Measurements from ENCODE around the gene GZMA.
A peak's percentile ranks its signal among the peaks of the same experiment; 100 is the strongest.

Gene GZMA

DNA sequence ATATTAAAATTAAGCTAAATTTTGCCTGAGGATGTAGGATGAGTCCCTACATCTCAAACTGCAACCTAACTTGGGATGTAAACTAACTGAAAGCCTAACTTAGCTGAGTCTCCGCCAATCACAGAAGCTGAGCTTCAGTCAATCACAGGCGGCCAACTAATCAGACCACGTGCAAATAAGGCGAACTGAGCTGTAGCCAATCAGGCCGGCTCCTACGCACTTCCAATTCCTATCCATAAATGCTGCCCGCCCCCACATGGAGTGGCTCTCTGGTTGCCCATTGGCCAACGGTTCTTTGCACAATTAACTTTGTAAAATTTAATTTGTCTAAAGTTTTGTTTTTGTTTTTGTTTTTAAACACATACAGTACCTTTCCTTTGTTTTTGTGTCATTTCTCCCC lies 43.6 kb downstream of the GZMA start:
- DNase-seq (ENCODE audit: extremely low read depth, low read depth) = no peak
- TF ChIP-seq, protein P1, sequence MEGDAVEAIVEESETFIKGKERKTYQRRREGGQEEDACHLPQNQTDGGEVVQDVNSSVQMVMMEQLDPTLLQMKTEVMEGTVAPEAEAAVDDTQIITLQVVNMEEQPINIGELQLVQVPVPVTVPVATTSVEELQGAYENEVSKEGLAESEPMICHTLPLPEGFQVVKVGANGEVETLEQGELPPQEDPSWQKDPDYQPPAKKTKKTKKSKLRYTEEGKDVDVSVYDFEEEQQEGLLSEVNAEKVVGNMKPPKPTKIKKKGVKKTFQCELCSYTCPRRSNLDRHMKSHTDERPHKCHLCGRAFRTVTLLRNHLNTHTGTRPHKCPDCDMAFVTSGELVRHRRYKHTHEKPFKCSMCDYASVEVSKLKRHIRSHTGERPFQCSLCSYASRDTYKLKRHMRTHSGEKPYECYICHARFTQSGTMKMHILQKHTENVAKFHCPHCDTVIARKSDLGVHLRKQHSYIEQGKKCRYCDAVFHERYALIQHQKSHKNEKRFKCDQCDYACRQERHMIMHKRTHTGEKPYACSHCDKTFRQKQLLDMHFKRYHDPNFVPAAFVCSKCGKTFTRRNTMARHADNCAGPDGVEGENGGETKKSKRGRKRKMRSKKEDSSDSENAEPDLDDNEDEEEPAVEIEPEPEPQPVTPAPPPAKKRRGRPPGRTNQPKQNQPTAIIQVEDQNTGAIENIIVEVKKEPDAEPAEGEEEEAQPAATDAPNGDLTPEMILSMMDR (IDR thresholded peaks at IDR 0.05; ENCODE audit: low read depth, low read length) = no peak

DNA sequence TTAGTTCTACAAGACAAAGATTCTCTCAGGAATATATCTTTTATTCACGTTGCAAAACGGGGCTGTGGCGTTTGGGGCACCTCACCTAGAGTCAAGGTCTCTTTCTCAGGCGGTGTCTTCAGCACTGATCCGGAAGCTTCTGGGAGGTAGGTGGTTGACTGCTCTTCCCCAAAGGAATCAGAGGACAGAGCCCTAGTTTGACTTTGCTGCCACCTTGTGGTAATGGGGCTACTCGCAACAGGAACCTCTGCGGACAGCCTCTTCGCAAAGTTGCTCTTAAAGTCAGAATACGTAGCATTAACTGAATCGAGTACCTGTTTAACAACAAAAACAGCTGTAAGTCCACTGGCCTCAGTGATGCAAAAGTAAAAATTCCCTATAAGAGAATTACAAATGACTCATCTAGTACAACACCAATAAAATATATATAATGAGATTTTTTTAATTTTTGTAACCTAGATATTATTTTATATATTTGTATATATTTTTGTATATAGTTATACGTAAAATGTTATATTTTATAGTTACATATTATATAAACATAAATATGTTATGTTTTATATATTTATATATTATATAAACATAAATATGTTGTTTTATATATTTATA lies 44.2 kb downstream of the GZMA start:
- DNase-seq (ENCODE audit: extremely low read depth, low read depth) = peak; percentile 63
- TF ChIP-seq, protein P1 (IDR thresholded peaks at IDR 0.05; ENCODE audit: low read depth, low read length) = peak; percentile 98

DNA sequence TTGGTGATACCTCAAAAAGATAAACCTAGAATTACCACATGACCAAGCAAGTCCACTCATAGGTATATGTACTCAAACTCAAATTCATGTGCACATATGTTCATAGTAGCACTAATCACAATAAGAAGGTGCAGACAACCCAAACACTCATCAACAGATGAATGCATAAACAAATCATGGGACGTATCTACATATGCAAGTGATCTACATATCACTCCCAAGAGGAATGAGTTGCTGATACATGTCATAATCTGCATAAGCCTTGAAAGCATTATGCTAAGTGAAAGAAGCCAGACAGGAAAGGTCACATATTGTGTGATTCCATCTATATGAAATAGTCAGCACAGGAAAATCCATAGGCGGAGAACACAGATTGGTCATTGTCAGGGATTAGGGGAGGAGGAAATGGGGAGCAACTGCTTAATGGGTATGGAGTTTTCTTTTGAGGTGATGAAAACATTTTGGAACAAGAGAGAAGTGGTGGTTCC lies 46.9 kb downstream of the GZMA start:
- DNase-seq (ENCODE audit: extremely low read depth, low read depth) = no peak
- TF ChIP-seq, protein P1 (IDR thresholded peaks at IDR 0.05; ENCODE audit: low read depth, low read length) = no peak

GRCh38 chr5:55151923-55152842 lies 49.7 kb downstream of the GZMA start:
- TF ChIP-seq, protein P1 (IDR thresholded peaks at IDR 0.05; ENCODE audit: low read depth, low read length) = no peak
- peak; percentile 34 for DNase-seq (ENCODE audit: extremely low read depth, low read depth)

DNA sequence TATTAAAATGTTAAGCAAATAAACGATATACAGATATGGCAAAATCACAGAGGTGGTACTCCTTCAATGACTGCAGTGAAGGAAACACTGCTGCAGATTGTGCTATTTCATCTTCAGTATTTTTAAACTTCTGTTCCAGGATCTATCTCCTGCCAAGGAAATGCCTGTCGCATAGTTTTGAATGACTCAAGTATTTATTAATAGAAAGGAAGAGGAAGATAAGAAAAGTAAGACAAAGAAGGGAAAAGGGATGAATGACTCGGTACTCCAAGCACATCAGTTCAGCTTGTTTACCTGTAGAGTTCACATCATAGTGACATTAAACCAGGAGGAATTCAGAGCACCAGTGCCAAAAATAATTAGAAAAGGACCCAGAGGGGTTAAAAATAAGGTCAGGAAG lies 52.4 kb downstream of the GZMA start:
- TF ChIP-seq, protein P1 (IDR thresholded peaks at IDR 0.05; ENCODE audit: low read depth, low read length) = no peak

More for the DNA sequence above, 52.4 kb downstream of the GZMA start:
- no peak for DNase-seq (ENCODE audit: extremely low read depth, low read depth)

All from AG09319 (cell line).